ENCODE results near the gene MTUS2.

MTUS2 gene

DNA sequence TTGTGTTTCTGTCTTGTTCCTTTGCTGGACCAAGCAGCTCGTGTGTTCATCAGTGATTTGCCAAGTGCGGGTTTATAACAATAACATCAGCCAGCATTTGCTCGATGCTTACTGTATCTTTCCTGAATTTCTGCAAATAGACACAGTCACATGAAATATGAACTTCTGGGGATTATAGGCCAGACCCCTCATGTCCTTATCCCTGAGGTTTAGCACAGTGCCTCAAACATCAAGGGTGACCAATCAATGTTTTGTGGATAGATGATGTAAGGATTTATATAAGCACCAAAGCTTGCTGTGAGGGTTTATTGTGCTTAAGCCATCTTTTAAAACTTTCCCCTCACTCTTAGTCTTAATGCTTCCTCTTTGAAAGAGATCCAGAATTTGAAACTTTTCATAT, 451.5 kb downstream of the MTUS2 start:
- H3K4me1 ChIP-seq (ENCODE audit: insufficient read depth, insufficient read length), result no peaks in the 10 kb centered on the region
- TF ChIP-seq YY1 (IDR thresholded peaks at IDR 0.05; ENCODE audit: insufficient read depth, insufficient read length) (no peak), SUZ12 (IDR thresholded peaks at IDR 0.05; ENCODE audit: extremely low read depth, insufficient read depth, insufficient read length) (no peak), ZNF274 (IDR thresholded peaks at IDR 0.05; ENCODE audit: low read depth, low read length) (no peak)

DNA sequence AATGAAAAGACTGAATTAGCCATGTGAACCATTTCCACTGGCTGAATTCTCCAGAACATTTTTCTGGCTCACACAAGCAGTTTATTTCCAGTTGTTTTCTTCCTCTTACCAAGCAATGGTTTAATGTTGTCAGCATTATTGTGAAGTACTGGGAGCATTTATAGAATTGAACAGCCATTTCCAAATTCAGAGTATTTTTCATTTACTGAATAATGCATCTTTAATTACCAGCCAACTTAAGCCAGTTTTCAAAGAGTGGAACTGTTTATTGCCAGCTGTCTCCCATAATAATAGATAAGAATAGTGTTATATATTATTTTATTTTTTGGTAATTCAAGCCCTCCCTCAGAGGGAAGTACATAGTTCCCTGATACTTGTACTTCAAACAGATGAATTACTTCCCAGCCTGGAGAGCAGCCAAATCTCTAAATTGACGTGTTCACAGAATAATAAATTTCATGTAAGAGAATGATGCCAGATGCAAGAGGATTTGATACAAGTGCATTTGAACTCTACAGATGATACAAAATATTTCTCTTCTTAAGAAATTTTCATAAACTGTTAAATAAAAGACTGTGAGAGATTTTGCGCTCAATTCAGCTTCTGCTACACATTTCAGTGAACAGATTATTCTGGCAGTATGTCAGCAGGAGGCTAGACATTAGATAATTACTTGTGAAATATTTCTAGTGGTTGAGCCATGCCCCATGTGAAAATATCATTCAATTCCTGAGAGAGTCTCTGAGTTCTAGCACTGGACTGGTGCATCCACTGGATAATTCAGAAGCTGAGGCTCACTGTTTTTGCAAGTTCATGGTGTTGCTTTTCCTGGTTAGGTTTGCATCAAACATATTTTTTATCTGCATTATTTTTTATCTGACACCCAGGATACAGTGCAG, 459.5 kb downstream of the MTUS2 start:
- H3K4me3 ChIP-seq (ENCODE audit: insufficient read length, low read depth), result no peak overlapping the region
- no peaks in the 10 kb centered on the region for H3K36me3 ChIP-seq (ENCODE audit: insufficient read depth, insufficient read length, low read length)
- no peaks in the 10 kb centered on the region for H3K27me3 ChIP-seq (ENCODE audit: insufficient read depth, insufficient read length)
- H3K4me1 ChIP-seq (ENCODE audit: insufficient read depth, insufficient read length), result no peaks in the 10 kb centered on the region
- no peak overlapping the region for H3K9ac ChIP-seq (ENCODE audit: insufficient read length, low read depth)
- DNase-seq (ENCODE audit: low read depth, low spot score), result no peak
- no peaks in the 10 kb centered on the region for H3K9me3 ChIP-seq (ENCODE audit: insufficient read depth, low read length)
- no peak for TF ChIP-seq YY1 (IDR thresholded peaks at IDR 0.05; ENCODE audit: insufficient read depth, insufficient read length)
- TF ChIP-seq SUZ12 (IDR thresholded peaks at IDR 0.05; ENCODE audit: extremely low read depth, insufficient read depth, insufficient read length), result no peak
- no peak for TF ChIP-seq ZNF274 (IDR thresholded peaks at IDR 0.05; ENCODE audit: low read depth, low read length)

More for the DNA sequence above, 451.5 kb downstream of the MTUS2 start:
- Histone ChIP-seq H3K36me3 (ENCODE audit: insufficient read depth, insufficient read length, low read length) (no peaks in the 10 kb centered on the region), H3K27me3 (ENCODE audit: insufficient read depth, insufficient read length) (no peaks in the 10 kb centered on the region), H3K9ac (ENCODE audit: insufficient read length, low read depth) (no peak overlapping the region), H3K4me3 (ENCODE audit: insufficient read length, low read depth) (no peak overlapping the region), H3K9me3 (ENCODE audit: insufficient read depth, low read length) (no peaks in the 10 kb centered on the region)
- DNase-seq (ENCODE audit: low read depth, low spot score), result no peak

DNA sequence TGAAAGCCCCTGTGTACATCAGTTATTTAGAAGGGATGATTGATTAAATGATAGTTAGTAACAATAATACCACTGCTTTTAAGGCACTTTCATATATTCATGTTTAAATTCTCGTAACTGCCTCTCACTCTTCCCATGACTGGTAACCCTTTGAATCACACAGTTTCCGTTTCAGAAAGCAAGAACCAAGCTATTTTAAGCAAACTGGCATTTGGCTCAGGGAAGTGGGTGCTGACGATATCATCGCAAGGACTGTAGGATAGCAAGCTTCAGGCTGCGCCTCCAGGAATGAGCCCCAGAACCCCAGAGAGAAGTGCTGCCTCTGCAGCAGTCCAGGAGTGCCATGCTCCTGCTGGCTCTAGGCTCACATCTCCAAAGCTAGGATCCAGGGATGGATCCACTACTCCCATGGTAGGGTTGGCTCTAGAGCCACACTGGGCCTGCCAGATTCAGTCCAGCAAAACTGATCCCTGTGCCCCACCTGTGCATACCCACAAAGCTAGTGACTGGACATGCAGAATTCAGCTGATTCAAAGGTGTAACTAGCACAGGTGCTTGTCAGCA, 461.9 kb downstream of the MTUS2 start:
- Histone ChIP-seq H3K9ac (ENCODE audit: insufficient read length, low read depth) (no peak overlapping the region), H3K4me3 (ENCODE audit: insufficient read length, low read depth) (no peak overlapping the region), H3K4me1 (ENCODE audit: insufficient read depth, insufficient read length) (no peaks in the 10 kb centered on the region), H3K27me3 (ENCODE audit: insufficient read depth, insufficient read length) (no peaks in the 10 kb centered on the region), H3K9me3 (ENCODE audit: insufficient read depth, low read length) (no peaks in the 10 kb centered on the region), H3K36me3 (ENCODE audit: insufficient read depth, insufficient read length, low read length) (no peaks in the 10 kb centered on the region)
- TF ChIP-seq SUZ12 (IDR thresholded peaks at IDR 0.05; ENCODE audit: extremely low read depth, insufficient read depth, insufficient read length) (no peak), YY1 (IDR thresholded peaks at IDR 0.05; ENCODE audit: insufficient read depth, insufficient read length) (no peak), ZNF274 (IDR thresholded peaks at IDR 0.05; ENCODE audit: low read depth, low read length) (no peak)
- no peak for DNase-seq (ENCODE audit: low read depth, low spot score)

DNA sequence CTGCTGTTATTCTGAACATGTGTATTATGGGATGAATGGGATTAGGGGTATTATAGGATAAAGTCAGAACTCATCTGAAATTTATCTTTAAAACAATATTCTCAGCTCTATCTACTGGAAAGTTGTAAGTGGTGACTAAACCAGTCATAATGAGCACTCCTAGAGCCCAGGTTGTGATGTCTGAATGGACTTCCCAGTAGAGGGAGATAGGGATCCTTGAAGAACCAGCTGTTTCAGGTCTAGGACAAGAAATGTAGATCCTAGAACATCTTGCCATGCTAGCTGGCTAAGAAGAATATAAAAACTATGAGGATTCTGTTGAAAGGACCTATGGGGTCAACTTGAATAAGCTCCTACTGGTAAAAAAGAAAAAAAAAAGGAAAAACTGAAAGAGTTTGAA, 464.6 kb downstream of the MTUS2 start:
- Histone ChIP-seq H3K36me3 (ENCODE audit: insufficient read depth, insufficient read length, low read length) (no peaks in the 10 kb centered on the region), H3K4me1 (ENCODE audit: insufficient read depth, insufficient read length) (no peaks in the 10 kb centered on the region), H3K4me3 (ENCODE audit: insufficient read length, low read depth) (no peak overlapping the region), H3K27me3 (ENCODE audit: insufficient read depth, insufficient read length) (no peaks in the 10 kb centered on the region), H3K9me3 (ENCODE audit: insufficient read depth, low read length) (no peaks in the 10 kb centered on the region), H3K9ac (ENCODE audit: insufficient read length, low read depth) (no peak overlapping the region)
- TF ChIP-seq ZNF274 (IDR thresholded peaks at IDR 0.05; ENCODE audit: low read depth, low read length) (no peak), YY1 (IDR thresholded peaks at IDR 0.05; ENCODE audit: insufficient read depth, insufficient read length) (no peak), SUZ12 (IDR thresholded peaks at IDR 0.05; ENCODE audit: extremely low read depth, insufficient read depth, insufficient read length) (no peak)
- DNase-seq (ENCODE audit: low read depth, low spot score), result no peak

DNA sequence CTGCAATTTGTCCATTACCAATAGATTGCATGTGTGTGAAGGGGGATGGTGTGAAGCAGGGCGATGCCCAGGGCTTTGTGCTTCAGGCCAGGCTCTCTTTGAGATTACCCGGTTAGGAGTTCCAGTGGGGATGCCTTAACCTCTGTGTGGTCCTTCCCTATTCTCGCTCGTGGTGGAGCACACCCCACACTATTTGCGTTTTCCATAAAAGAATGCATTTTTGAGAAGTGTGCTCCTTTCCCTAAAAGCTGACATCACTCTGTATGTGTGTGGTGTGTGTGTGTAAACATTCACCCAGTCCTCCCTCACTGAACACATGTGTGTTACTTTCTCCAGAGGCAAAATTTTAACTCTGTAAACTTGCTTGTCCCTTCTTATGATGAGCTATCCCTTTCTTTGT, 467.1 kb downstream of the MTUS2 start:
- no peaks in the 10 kb centered on the region for H3K36me3 ChIP-seq (ENCODE audit: insufficient read depth, insufficient read length, low read length)
- no peaks in the 10 kb centered on the region for H3K9me3 ChIP-seq (ENCODE audit: insufficient read depth, low read length)
- H3K4me1 ChIP-seq (ENCODE audit: insufficient read depth, insufficient read length), result no peaks in the 10 kb centered on the region
- H3K27me3 ChIP-seq (ENCODE audit: insufficient read depth, insufficient read length), result no peaks in the 10 kb centered on the region
- no peak for TF ChIP-seq SUZ12 (IDR thresholded peaks at IDR 0.05; ENCODE audit: extremely low read depth, insufficient read depth, insufficient read length)
- no peak for TF ChIP-seq ZNF274 (IDR thresholded peaks at IDR 0.05; ENCODE audit: low read depth, low read length)
- TF ChIP-seq YY1 (IDR thresholded peaks at IDR 0.05; ENCODE audit: insufficient read depth, insufficient read length), result no peak
- no peak overlapping the region for H3K4me3 ChIP-seq (ENCODE audit: insufficient read length, low read depth)
- no peak for DNase-seq (ENCODE audit: low read depth, low spot score)
- no peak overlapping the region for H3K9ac ChIP-seq (ENCODE audit: insufficient read length, low read depth)

DNA sequence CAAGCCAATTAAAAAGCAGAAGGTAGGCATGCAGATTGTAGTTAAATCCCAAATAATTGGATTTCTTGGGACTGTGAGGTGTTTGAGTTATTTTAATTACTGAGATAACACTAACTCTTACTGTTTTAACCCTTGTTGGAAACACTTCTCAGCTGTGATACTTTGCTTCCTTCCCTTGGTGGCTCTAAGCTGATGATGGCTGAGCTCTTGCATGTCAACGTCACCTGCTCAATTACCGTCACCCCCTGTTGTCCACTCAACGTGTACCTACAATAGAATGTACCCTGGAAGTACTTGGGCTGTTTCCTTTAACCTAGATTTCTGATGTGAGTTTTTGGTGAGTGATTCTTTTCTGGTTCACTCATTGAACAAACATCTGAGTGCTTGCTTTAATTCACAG, 471.9 kb downstream of the MTUS2 start:
- Histone ChIP-seq H3K9me3 (ENCODE audit: insufficient read depth, low read length) (peaks cover 5% of the 10 kb centered on the region; the same call in 1 of the 2 replicates), H3K9ac (ENCODE audit: insufficient read length, low read depth) (no peak overlapping the region), H3K4me3 (ENCODE audit: insufficient read length, low read depth) (no peak overlapping the region), H3K27me3 (ENCODE audit: insufficient read depth, insufficient read length) (no peaks in the 10 kb centered on the region), H3K36me3 (ENCODE audit: insufficient read depth, insufficient read length, low read length) (no peaks in the 10 kb centered on the region), H3K4me1 (ENCODE audit: insufficient read depth, insufficient read length) (no peaks in the 10 kb centered on the region)
- no peak for TF ChIP-seq ZNF274 (IDR thresholded peaks at IDR 0.05; ENCODE audit: low read depth, low read length)
- no peak for TF ChIP-seq SUZ12 (IDR thresholded peaks at IDR 0.05; ENCODE audit: extremely low read depth, insufficient read depth, insufficient read length)
- TF ChIP-seq YY1 (IDR thresholded peaks at IDR 0.05; ENCODE audit: insufficient read depth, insufficient read length), result no peak
- no peak for DNase-seq (ENCODE audit: low read depth, low spot score)

DNA sequence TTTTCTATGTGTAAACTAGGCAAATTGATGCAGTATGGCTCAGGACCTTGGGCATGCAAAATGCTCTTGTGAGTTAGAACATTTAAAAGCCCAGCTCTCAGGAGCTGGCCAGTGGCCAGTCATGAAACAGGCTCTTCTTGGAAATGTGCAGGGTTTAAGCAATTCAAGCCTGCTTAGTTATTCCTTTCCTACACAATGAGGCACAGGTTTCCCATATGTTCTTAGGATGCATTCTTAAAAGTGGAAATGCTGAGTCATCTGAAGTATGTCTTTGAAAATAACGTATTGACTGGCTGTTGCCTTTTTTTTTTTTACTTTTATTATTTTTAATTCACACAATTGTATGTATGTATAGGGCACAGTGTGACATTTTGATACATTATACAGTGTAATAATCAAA, 474.7 kb downstream of the MTUS2 start:
- no peaks in the 10 kb centered on the region for H3K36me3 ChIP-seq (ENCODE audit: insufficient read depth, insufficient read length, low read length)
- H3K4me1 ChIP-seq (ENCODE audit: insufficient read depth, insufficient read length), result no peaks in the 10 kb centered on the region
- H3K9me3 ChIP-seq (ENCODE audit: insufficient read depth, low read length), result peaks cover 5% of the 10 kb centered on the region; the same call in 1 of the 2 replicates
- TF ChIP-seq SUZ12 (IDR thresholded peaks at IDR 0.05; ENCODE audit: extremely low read depth, insufficient read depth, insufficient read length), result no peak
- TF ChIP-seq ZNF274 (IDR thresholded peaks at IDR 0.05; ENCODE audit: low read depth, low read length), result no peak
- TF ChIP-seq YY1 (IDR thresholded peaks at IDR 0.05; ENCODE audit: insufficient read depth, insufficient read length), result no peak
- H3K9ac ChIP-seq (ENCODE audit: insufficient read length, low read depth), result no peak overlapping the region
- no peak overlapping the region for H3K4me3 ChIP-seq (ENCODE audit: insufficient read length, low read depth)
- no peaks in the 10 kb centered on the region for H3K27me3 ChIP-seq (ENCODE audit: insufficient read depth, insufficient read length)
- DNase-seq (ENCODE audit: low read depth, low spot score), result no peak
